HepG2 (cell line): Measurements from ENCODE around the gene KRTAP17-1. TPM values are rescaled to one million over a fixed set of nuclear protein-coding genes. Genes with fewer than 3 reads are reported as not detected.

Source experiments
- CC2D1A ChIP-seq: sonication (generic); formaldehyde crosslinking; IDR thresholded peaks from 2 replicates; pipeline ENCODE4 v1.8.1; 2023; ENCODE audit warnings: mild to moderate bottlenecking, missing genetic modification reagents
- CREM ChIP-seq, 2 experiments: sonication (generic) in 1 of 2; formaldehyde crosslinking in 1 of 2; IDR thresholded peaks; 2 replicates each; pipeline versions ENCODE4 v1.4.0 to v1.6.1; 2016 to 2020; ENCODE audit warnings: antibody characterized with exemption in 1 of 2, mild to moderate bottlenecking in 1 of 2, missing genetic modification reagents in 1 of 2
- KDM2A ChIP-seq: sonication (generic); formaldehyde crosslinking; IDR thresholded peaks from 2 replicates; pipeline ENCODE4 v1.4.0; 2020; ENCODE audit warnings: low read depth, missing genetic modification reagents, borderline replicate concordance
- ZFP36L1 ChIP-seq: sonication (generic); formaldehyde crosslinking; IDR thresholded peaks from 2 replicates; pipeline ENCODE4 v1.8.0; 2022; ENCODE audit warnings: mild to moderate bottlenecking, missing genetic modification reagents, moderate library complexity
- ZNF17 ChIP-seq: sonication (generic); formaldehyde crosslinking; IDR thresholded peaks from 2 replicates; pipeline ENCODE4 v1.5.0; 2020; ENCODE audit warnings: mild to moderate bottlenecking, missing genetic modification reagents
- ZNF224 ChIP-seq: sonication (generic); formaldehyde crosslinking; IDR thresholded peaks from 2 replicates; pipeline ENCODE4 v1.5.0; 2020; ENCODE audit warnings: mild to moderate bottlenecking, missing genetic modification reagents
- ZNF260 ChIP-seq: sonication (generic); formaldehyde crosslinking; IDR thresholded peaks from 2 replicates; pipeline ENCODE4 v1.4.0; 2020; ENCODE audit warnings: missing genetic modification reagents, low read depth, mild to moderate bottlenecking, borderline replicate concordance
- ZNF430 ChIP-seq: sonication (generic); formaldehyde crosslinking; IDR thresholded peaks from 2 replicates; pipeline ENCODE4 v1.9.0; 2021; ENCODE audit warnings: mild to moderate bottlenecking, missing genetic modification reagents
- polyA plus RNA-seq, 8 experiments: library from polyadenylated mRNA; depleted of rRNA in 3 of 8; stranded (reverse) in 7 of 8; unstranded in 1 of 8; fragments of >200 nt; fragmentation: Illumina TruSeq in 4 of 8; extraction: Trizol in 4 of 8; gene quantifications; 2 replicates each; pipeline versions ENCODE4 v1.2.1 to v1.2.3, GENCODE V29; 2011 to 2016; ENCODE audit warnings: low read depth in 4 of 8, missing spikeins in 1 of 8, mixed read lengths in 1 of 8; ENCODE audit not compliant: insufficient read depth in 1 of 8
- total RNA-seq, 5 experiments: library from RNA; depleted of rRNA; stranded (reverse); fragments of >200 nt; fragmentation: Illumina TruSeq; extraction: Trizol; gene quantifications; 2 replicates each; pipeline ENCODE4 v1.2.3, GENCODE V29; 2016; ENCODE audit warnings: low read depth in 1 of 5
- TF ChIP-seq, protein P1 (sequence below): sonication (generic); formaldehyde crosslinking; IDR thresholded peaks from 2 replicates; pipeline ENCODE4 v1.4.0; 2020; ENCODE audit warnings: missing genetic modification reagents
- TF ChIP-seq, protein P2 (sequence below): sonication (generic); formaldehyde crosslinking; IDR thresholded peaks from 2 replicates; pipeline ENCODE4 v1.5.0; 2020; ENCODE audit warnings: mild to moderate bottlenecking, missing genetic modification reagents, moderate library complexity
- TF ChIP-seq, protein P3 (sequence below): IDR thresholded peaks from 2 replicates; pipeline ENCODE4 v1.6.1; 2016
- TF ChIP-seq, protein P4 (sequence below): sonication (generic); formaldehyde crosslinking; conservative IDR thresholded peaks from 2 replicates; pipeline ENCODE4 v1.8.1; 2023; ENCODE audit warnings: missing genetic modification reagents

The KRTAP17-1 gene
- total and polyA plus RNA-seq, 2 of the 13 experiments (the other 11 are each of a cell fraction or from before 2014, with no cell fraction given), result not detected

DNA sequence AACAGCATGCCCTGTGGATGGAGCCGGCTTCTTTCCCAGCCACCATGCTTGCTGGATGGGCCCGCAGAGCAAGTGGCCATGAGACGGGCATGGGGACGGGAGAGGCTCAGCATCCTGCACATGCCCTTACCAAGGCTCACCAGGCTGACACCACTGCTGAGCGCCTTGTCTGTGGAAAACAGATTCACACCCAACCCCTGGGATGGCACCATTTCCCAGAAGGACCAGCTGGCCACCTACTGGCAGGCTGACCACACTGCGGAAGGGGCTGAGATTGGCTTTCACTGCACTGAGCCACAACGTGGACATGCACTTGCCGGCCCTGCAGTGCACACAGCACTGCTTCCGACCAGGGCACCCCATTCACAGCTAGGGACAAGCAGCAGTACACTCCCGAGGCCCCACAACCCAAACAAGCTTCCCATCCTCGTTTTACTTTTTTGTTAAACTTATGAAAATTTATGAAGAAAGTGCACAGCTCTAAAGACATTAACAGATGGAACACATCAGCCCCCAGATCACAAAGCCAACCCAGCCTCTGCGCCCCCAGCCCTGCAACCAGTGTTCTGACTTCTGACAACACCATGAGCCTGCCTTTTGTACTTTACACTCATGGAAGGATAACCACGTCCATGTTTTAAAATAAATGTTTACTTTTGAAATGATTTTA, 13.9 kb upstream of the KRTAP17-1 start (continued):
- TF ChIP-seq, protein P1, sequence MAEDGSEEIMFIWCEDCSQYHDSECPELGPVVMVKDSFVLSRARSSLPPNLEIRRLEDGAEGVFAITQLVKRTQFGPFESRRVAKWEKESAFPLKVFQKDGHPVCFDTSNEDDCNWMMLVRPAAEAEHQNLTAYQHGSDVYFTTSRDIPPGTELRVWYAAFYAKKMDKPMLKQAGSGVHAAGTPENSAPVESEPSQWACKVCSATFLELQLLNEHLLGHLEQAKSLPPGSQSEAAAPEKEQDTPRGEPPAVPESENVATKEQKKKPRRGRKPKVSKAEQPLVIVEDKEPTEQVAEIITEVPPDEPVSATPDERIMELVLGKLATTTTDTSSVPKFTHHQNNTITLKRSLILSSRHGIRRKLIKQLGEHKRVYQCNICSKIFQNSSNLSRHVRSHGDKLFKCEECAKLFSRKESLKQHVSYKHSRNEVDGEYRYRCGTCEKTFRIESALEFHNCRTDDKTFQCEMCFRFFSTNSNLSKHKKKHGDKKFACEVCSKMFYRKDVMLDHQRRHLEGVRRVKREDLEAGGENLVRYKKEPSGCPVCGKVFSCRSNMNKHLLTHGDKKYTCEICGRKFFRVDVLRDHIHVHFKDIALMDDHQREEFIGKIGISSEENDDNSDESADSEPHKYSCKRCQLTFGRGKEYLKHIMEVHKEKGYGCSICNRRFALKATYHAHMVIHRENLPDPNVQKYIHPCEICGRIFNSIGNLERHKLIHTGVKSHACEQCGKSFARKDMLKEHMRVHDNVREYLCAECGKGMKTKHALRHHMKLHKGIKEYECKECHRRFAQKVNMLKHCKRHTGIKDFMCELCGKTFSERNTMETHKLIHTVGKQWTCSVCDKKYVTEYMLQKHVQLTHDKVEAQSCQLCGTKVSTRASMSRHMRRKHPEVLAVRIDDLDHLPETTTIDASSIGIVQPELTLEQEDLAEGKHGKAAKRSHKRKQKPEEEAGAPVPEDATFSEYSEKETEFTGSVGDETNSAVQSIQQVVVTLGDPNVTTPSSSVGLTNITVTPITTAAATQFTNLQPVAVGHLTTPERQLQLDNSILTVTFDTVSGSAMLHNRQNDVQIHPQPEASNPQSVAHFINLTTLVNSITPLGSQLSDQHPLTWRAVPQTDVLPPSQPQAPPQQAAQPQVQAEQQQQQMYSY (CRISPR knock-in tag), result no peak
- TF ChIP-seq, protein P2, sequence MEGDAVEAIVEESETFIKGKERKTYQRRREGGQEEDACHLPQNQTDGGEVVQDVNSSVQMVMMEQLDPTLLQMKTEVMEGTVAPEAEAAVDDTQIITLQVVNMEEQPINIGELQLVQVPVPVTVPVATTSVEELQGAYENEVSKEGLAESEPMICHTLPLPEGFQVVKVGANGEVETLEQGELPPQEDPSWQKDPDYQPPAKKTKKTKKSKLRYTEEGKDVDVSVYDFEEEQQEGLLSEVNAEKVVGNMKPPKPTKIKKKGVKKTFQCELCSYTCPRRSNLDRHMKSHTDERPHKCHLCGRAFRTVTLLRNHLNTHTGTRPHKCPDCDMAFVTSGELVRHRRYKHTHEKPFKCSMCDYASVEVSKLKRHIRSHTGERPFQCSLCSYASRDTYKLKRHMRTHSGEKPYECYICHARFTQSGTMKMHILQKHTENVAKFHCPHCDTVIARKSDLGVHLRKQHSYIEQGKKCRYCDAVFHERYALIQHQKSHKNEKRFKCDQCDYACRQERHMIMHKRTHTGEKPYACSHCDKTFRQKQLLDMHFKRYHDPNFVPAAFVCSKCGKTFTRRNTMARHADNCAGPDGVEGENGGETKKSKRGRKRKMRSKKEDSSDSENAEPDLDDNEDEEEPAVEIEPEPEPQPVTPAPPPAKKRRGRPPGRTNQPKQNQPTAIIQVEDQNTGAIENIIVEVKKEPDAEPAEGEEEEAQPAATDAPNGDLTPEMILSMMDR, result peak; percentile 96
- no peak for TF ChIP-seq ZNF17 (CRISPR knock-in tag)
- TF ChIP-seq, protein P3, sequence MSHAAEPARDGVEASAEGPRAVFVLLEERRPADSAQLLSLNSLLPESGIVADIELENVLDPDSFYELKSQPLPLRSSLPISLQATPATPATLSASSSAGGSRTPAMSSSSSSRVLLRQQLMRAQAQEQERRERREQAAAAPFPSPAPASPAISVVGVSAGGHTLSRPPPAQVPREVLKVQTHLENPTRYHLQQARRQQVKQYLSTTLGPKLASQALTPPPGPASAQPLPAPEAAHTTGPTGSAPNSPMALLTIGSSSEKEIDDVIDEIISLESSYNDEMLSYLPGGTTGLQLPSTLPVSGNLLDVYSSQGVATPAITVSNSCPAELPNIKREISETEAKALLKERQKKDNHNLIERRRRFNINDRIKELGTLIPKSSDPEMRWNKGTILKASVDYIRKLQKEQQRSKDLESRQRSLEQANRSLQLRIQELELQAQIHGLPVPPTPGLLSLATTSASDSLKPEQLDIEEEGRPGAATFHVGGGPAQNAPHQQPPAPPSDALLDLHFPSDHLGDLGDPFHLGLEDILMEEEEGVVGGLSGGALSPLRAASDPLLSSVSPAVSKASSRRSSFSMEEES, result no peak
- no peak for TF ChIP-seq ZFP36L1 (CRISPR knock-in tag)
- peak; percentile 48; the same call in 1 of the 2 replicates for TF ChIP-seq KDM2A (CRISPR knock-in tag)
- no peak for TF ChIP-seq CC2D1A
- no peak for TF ChIP-seq ZNF260 (CRISPR knock-in tag)
- TF ChIP-seq ZNF224 (CRISPR knock-in tag), result no peak
- TF ChIP-seq CREM (IDR thresholded peaks at IDR 0.05), result no peak
- no peak for TF ChIP-seq CREM (CRISPR knock-in tag; IDR thresholded peaks at IDR 0.05)
- TF ChIP-seq ZNF430 (CRISPR knock-in tag), result no peak
- TF ChIP-seq, protein P4, sequence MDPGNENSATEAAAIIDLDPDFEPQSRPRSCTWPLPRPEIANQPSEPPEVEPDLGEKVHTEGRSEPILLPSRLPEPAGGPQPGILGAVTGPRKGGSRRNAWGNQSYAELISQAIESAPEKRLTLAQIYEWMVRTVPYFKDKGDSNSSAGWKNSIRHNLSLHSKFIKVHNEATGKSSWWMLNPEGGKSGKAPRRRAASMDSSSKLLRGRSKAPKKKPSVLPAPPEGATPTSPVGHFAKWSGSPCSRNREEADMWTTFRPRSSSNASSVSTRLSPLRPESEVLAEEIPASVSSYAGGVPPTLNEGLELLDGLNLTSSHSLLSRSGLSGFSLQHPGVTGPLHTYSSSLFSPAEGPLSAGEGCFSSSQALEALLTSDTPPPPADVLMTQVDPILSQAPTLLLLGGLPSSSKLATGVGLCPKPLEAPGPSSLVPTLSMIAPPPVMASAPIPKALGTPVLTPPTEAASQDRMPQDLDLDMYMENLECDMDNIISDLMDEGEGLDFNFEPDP (CRISPR knock-in tag), result no peak
